Caco-2 (cell line): ENCODE results near the gene MSANTD7. TPM values are rescaled to one million over a fixed set of nuclear protein-coding genes. Genes with fewer than 3 reads are reported as not detected.
"Not testable (repeated sequence)": the region's sequence is repeated elsewhere in the genome, so short reads cannot be mapped to it uniquely, and the experiment has no call there.

Experiments
- BruUV-seq: library from RNA; stranded (reverse); fragments of 400-500 nt; replicated peaks from 2 replicates; lab custom pipeline; 2021; lab: Mats Ljungman, UMichigan
- CTCF ChIA-PET: fragments of 300-600 bp; sonication (Branson Sonifier 250); formaldehyde crosslinking; loops from one replicate; lab custom pipeline; 2022; ENCODE audit warnings: antibody characterized with exemption; lab: Charles Lee
- POLR2A ChIA-PET: fragments of 300-600 bp; sonication (Branson Sonifier 250); formaldehyde crosslinking; loops from one replicate; lab custom pipeline; 2022; ENCODE audit warnings: antibody characterized with exemption; lab: Charles Lee
- DNase-seq, 2 experiments: peaks; one replicate each; pipeline versions ENCODE4 v3.0.0 to v3.0.0-alpha.2; 2020 to 2022
- H3K27me3 ChIP-seq: replicated peaks from 2 replicates; pipeline ENCODE4 v1.6.0; 2011; ENCODE audit warnings: low read length; ENCODE audit not compliant: control insufficient read depth, insufficient read depth
- H3K36me3 ChIP-seq: 2 replicates; pipeline ENCODE4 v1.5.1; 2011; ENCODE audit warnings: low read length; ENCODE audit not compliant: control insufficient read depth, insufficient read depth
- H3K4me1 ChIP-seq: fragments of 250-450 bp; sonication (Bioruptor Pico); 2 replicates; pipeline ENCODE4 v1.5.1; 2020; ENCODE audit warnings: mild to moderate bottlenecking
- H3K4me3 ChIP-seq: 2 replicates; pipeline ENCODE4 v1.5.1; 2011; ENCODE audit warnings: low read depth, mild to moderate bottlenecking, control low read depth, low read length
- H3K9me3 ChIP-seq: fragments of 250-450 bp; sonication (Bioruptor Pico); 2 replicates; pipeline ENCODE4 v1.5.1; 2020; ENCODE audit warnings: mild to moderate bottlenecking, moderate library complexity
- H3K27ac Mint-ChIP-seq: one replicate; pipeline ENCODE4 v1.8.0; 2022; ENCODE audit warnings: mixed read lengths; ENCODE audit not compliant: unreplicated experiment
- H3K27me3 Mint-ChIP-seq: one replicate; pipeline ENCODE4 v1.8.0; 2022; ENCODE audit warnings: mixed read lengths; ENCODE audit not compliant: insufficient read depth, unreplicated experiment
- H3K36me3 Mint-ChIP-seq: one replicate; pipeline ENCODE4 v1.8.0; 2022; ENCODE audit warnings: mild to moderate bottlenecking, mixed read lengths; ENCODE audit not compliant: insufficient read depth, unreplicated experiment
- H3K4me1 Mint-ChIP-seq: one replicate; pipeline ENCODE4 v1.8.0; 2022; ENCODE audit warnings: low read depth, mixed read lengths; ENCODE audit not compliant: unreplicated experiment
- H3K4me3 Mint-ChIP-seq: one replicate; pipeline ENCODE4 v1.8.0; 2022; ENCODE audit warnings: mild to moderate bottlenecking, moderate library complexity, mixed read lengths; ENCODE audit not compliant: unreplicated experiment
- H3K9me3 Mint-ChIP-seq: one replicate; pipeline ENCODE4 v1.8.0; 2022; ENCODE audit warnings: mixed read lengths; ENCODE audit not compliant: unreplicated experiment
- CTCF ChIP-seq, 2 experiments: fragments of 200-600 bp in 1 of 2; IDR thresholded peaks; 1 replicate in 1 of 2; 2 replicates in 1 of 2; pipeline versions ENCODE4 v1.5.1 to v1.8.0; 2011 to 2022; ENCODE audit warnings: antibody characterized with exemption in 1 of 2, control low read depth in 1 of 2, inconsistent platforms in 1 of 2, low read depth in 1 of 2, low read length in 1 of 2, mild to moderate bottlenecking in 1 of 2, moderate library complexity in 1 of 2; ENCODE audit not compliant: insufficient read depth in 1 of 2, severe bottlenecking in 1 of 2, unreplicated experiment in 1 of 2
- intact Hi-C: fragments of 100-400 bp; cut with micrococcal nuclease; formaldehyde crosslinking; loops from one replicate; pipeline ENCODE4 v1.10.0; 2022; ENCODE audit not compliant: unreplicated experiment
- total RNA-seq: library from RNA; stranded (reverse); gene quantifications from 2 replicates; pipeline ENCODE4 v1.2.3, GENCODE V29; 2022

MSANTD7 gene
- total RNA-seq, 1 experiment from 2014 or later = 30.0 TPM

- Histone ChIP-seq H3K27me3 (no peaks in the 10 kb centered on the region), H3K4me3 (no peak overlapping the region), H3K36me3 (peaks cover 1% of the 10 kb centered on the region; the same call in 1 of the 2 replicates), H3K9me3 (no peaks in the 10 kb centered on the region), H3K4me1 (0 out of 2 replicates have a peak, but pooled peaks cover 4% of the 10 kb centered on the region)
- intact Hi-C loops = no loop called here
- no TSS peak for BruUV-seq
- Mint-ChIP-seq H3K27ac (no peak overlapping the region), H3K4me1 (peaks cover 12% of the 10 kb centered on the region), H3K4me3 (no peak overlapping the region), H3K9me3 (no peaks in the 10 kb centered on the region), H3K36me3 (peaks cover 34% of the 10 kb centered on the region), H3K27me3 (no peaks in the 10 kb centered on the region)
- ChIA-PET CTCF (interaction anchor here (0.9 kb wide), 1 partner anchor 322 kb away, joined by 4 read pairs; no protein-coding TSS in a partner anchor), POLR2A (interaction anchor here (2.5 kb wide), 1 partner anchor 18 kb away, joined by 12 read pairs; the partner anchor contains the start of gene SUV39H2)
- TF ChIP-seq CTCF (IDR thresholded peaks at IDR 0.05; ENCODE audit: insufficient read depth in 1 of 2, low read depth in 1 of 2, low read length in 1 of 2, severe bottlenecking in 1 of 2, unreplicated experiment in 1 of 2) = no peak
- no peak for DNase-seq
Observed at GRCh38 chr10:14859775-14860174, 21.7 kb downstream of the MSANTD7 start.

- peaks cover 36% of the 10 kb centered on the region for H3K36me3 Mint-ChIP-seq
- Histone ChIP-seq H3K4me1 (0 out of 2 replicates have a peak, but pooled peaks cover 4% of the 10 kb centered on the region), H3K9me3 (no peaks in the 10 kb centered on the region), H3K4me3 (no peak overlapping the region), H3K27me3 (no peaks in the 10 kb centered on the region), H3K36me3 (peaks cover 1% of the 10 kb centered on the region; the same call in 1 of the 2 replicates)
- CTCF ChIA-PET = interaction anchor here (1.2 kb wide), 1 partner anchor 17 kb away, joined by 5 read pairs; the partner anchor contains the start of gene SUV39H2
- intact Hi-C loops = no loop called here
- H3K27me3 Mint-ChIP-seq = no peaks in the 10 kb centered on the region
- H3K4me1 Mint-ChIP-seq = peaks cover 12% of the 10 kb centered on the region
- TF ChIP-seq CTCF (IDR thresholded peaks at IDR 0.05; ENCODE audit: insufficient read depth in 1 of 2, low read depth in 1 of 2, low read length in 1 of 2, severe bottlenecking in 1 of 2, unreplicated experiment in 1 of 2) = peak in 1 of 2 experiments; percentile 3
- POLR2A ChIA-PET = interaction anchor here (2.5 kb wide), 1 partner anchor 17 kb away, joined by 12 read pairs; the partner anchor contains the start of gene SUV39H2
- DNase-seq = no peak
- BruUV-seq = no TSS peak
- H3K9me3 Mint-ChIP-seq = no peaks in the 10 kb centered on the region
- peak overlapping the region; percentile 21 for H3K27ac Mint-ChIP-seq
- no peak overlapping the region for H3K4me3 Mint-ChIP-seq
Observed at GRCh38 chr10:14860791-14861190, 22.7 kb downstream of the MSANTD7 start.

DNA sequence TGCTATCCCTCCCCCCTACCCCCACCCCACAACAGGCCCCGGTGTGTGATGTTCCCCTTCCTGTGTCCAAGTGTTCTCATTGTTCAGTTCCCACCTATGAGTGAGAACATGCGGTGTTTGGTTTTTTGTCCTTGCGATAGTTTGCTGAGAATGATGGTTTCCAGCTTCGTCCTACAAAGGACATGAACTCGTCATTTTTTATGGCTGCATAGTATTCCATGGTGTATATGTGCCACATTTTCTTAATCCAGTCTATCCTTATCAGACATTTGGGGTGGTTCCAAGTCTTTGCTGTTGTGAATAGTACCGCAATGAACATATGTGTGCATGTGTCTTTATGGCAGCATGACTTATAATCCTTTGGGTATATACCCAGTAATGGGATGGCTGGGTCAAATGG is 26.4 kb downstream of the MSANTD7 start:
- intact Hi-C loops, DNase-seq, H3K4me3 ChIP-seq, BruUV-seq, H3K36me3 ChIP-seq, H3K9me3 Mint-ChIP-seq, POLR2A ChIA-PET, H3K27me3 Mint-ChIP-seq, H3K4me1 ChIP-seq, CTCF ChIA-PET, H3K27ac Mint-ChIP-seq, H3K4me3 Mint-ChIP-seq, H3K9me3 ChIP-seq, H3K27me3 ChIP-seq: not testable (repeated sequence)
- peaks cover 52% of the 10 kb centered on the region for H3K36me3 Mint-ChIP-seq
- H3K4me1 Mint-ChIP-seq = peaks cover 12% of the 10 kb centered on the region

GRCh38 chr10:14864871-14865270 is 26.8 kb downstream of the MSANTD7 start:
- BruUV-seq, H3K27me3 ChIP-seq, H3K27me3 Mint-ChIP-seq, POLR2A ChIA-PET, H3K27ac Mint-ChIP-seq, H3K4me1 ChIP-seq, H3K9me3 Mint-ChIP-seq, CTCF ChIA-PET, H3K4me3 ChIP-seq, intact Hi-C loops, H3K4me3 Mint-ChIP-seq, DNase-seq, H3K36me3 ChIP-seq, H3K9me3 ChIP-seq: not testable (repeated sequence)
- H3K4me1 Mint-ChIP-seq = peaks cover 12% of the 10 kb centered on the region
- peaks cover 56% of the 10 kb centered on the region for H3K36me3 Mint-ChIP-seq
